Transverse colon (tissue), 4 donors: ENCODE results near the gene PARP6. TPM values are rescaled to one million over a fixed set of nuclear protein-coding genes. Genes with fewer than 3 reads are reported as not detected.

Source experiments
- DNase-seq: peaks from one replicate; pipeline ENCODE4 v3.0.0-alpha.2; 2019
- H3K27ac ChIP-seq, 4 donors: fragments of 200-600 bp; sonication (generic); 2 replicates each; pipeline ENCODE4 v1.5.1; 2016 to 2018; ENCODE audit warnings: inconsistent platforms in 4 of 4
- H3K27me3 ChIP-seq: fragments of 200-600 bp; sonication (generic); 2 replicates; pipeline ENCODE4 v1.5.1; 2017; ENCODE audit warnings: inconsistent platforms
- H3K36me3 ChIP-seq, 4 donors: fragments of 200-600 bp; sonication (generic); 2 replicates each; pipeline ENCODE4 v1.5.1; 2017 to 2019; ENCODE audit warnings: inconsistent platforms in 4 of 4
- H3K4me1 ChIP-seq, 4 donors: fragments of 200-600 bp; sonication (generic); 2 replicates each; pipeline ENCODE4 v1.5.1; 2017 to 2020; ENCODE audit warnings: inconsistent platforms in 4 of 4
- H3K4me3 ChIP-seq, 4 donors: fragments of 200-600 bp; sonication (generic); 1 replicate in 1 of 4; 2 replicates in 3 of 4; pipeline versions ENCODE4 v1.5.1 to v1.6.1; 2017 to 2019; ENCODE audit warnings: inconsistent platforms in 4 of 4
- H3K9me3 ChIP-seq, 2 donors: fragments of 200-600 bp; sonication (generic); 2 replicates each; pipeline ENCODE4 v1.5.1; 2017 to 2019; ENCODE audit warnings: inconsistent platforms in 2 of 2
- EP300 ChIP-seq: sonication (generic); formaldehyde crosslinking; IDR thresholded peaks from one replicate; pipeline ENCODE4 v1.6.1; 2017; ENCODE audit warnings: antibody characterized with exemption, low read depth
- POLR2A ChIP-seq: fragments of 450-650 bp; IDR thresholded peaks from one replicate; pipeline ENCODE4 v1.6.1; 2016; ENCODE audit warnings: antibody characterized with exemption, mild to moderate bottlenecking, moderate library complexity
- POLR2AphosphoS5 ChIP-seq, 3 donors: sonication (generic); formaldehyde crosslinking; IDR thresholded peaks; one replicate each; pipeline ENCODE4 v1.6.1; 2016; ENCODE audit warnings: antibody characterized with exemption in 3 of 3
- WGBS, 2 donors: methylation state at CpG; one replicate each; pipeline ENCODE4 v1.1.5; 2018; ENCODE audit warnings: low coverage in 1 of 2; 5-methylcytosine and 5-hydroxymethylcytosine counted together
- in situ Hi-C, 4 donors: fragments of 200-750 bp; cut with MboI; loops; one replicate each; pipeline versions ENCODE4 v1.15.0 to v1.15.1; 2017; ENCODE audit warnings: low sequenced_read_pairs in 3 of 4, low pct_ligation_motif_present in 1 of 4, low pct_unique_long_range_greater_than_20kb in 1 of 4
- intact Hi-C: fragments of 100-400 bp; cut with DNase I; formaldehyde crosslinking; loops from one replicate; pipeline ENCODE4 v1.15.1; 2023; ENCODE audit warnings: low total_unique reads
- total RNA-seq, 4 donors: library from RNA; depleted of rRNA; stranded (reverse); fragments of >200 nt; gene quantifications; one replicate each; pipeline ENCODE4 v1.1.0, GENCODE V29; 2016
- TF ChIP-seq, protein P1 (sequence below), 5 experiments: fragments of 200-600 bp in 3 of 5; fragments of 450-650 bp in 2 of 5; sonication (generic) in 3 of 5; IDR thresholded peaks; 1 replicate in 2 of 5; 2 replicates in 3 of 5; pipeline ENCODE4 v1.5.1; 2016 to 2017; ENCODE audit warnings: antibody characterized with exemption in 5 of 5, inconsistent platforms in 3 of 5, mild to moderate bottlenecking in 2 of 5, moderate library complexity in 1 of 5

The PARP6 gene
- total RNA-seq, 4 donors from 2014 or later: 44.1 to 152 (median 57.9) TPM

DNA sequence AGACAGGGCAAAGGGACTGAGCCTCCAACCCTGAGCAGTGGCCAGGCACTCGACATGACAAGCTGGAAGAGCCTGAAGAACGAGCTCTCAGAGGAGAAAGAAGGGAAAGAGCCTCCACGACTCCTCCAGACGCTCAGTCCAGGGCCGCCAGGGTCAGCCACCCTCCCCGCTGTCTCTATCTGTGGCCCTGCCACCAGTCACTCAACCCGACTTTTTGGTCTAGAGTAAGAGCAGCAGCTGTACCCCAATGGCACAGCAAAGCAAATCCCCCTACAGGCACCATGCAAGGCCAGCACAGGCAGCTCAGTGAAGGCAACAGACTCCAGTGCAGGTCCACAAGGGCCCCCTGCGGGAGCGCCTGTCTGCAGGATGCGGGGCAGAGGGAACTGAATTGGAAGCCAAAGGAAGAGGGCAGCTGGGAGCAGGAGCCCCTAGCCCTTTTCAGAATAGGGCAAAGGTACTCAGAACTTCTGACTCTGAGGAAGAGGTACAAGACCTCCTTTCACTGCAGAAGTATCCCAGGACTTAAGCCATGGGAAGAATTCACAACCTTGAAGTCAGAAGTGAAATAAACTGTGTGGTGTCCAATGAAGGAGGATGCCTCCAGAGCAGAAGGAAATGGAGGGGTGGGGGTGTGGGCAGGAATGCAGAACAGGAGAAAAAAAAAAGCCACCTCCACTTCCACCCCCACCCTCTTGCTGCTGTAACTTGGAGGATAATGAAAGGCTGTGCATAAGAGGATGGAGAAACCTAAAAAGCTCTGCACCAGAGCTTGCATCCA, 66.3 kb downstream of the PARP6 start:
- peaks cover 0 to 86% (median 44%) of the 10 kb centered on the region in 4 donors for H3K36me3 ChIP-seq
- no peaks in the 10 kb centered on the region for H3K9me3 ChIP-seq
- H3K27ac ChIP-seq: no peak overlapping the region
- H3K27me3 ChIP-seq: no peaks in the 10 kb centered on the region
- DNase-seq: no peak
- intact Hi-C loops (no loop called here), in situ Hi-C loops (loop anchor here in 1 of 4 donors (10.0 kb wide), 1 partner anchor 69 kb away; the partner anchor contains the start of gene PARP6)
- WGBS, 2 donors: 67 to 96% methylated on average over 1 to 10 of the region's 10 CpGs
- TF ChIP-seq, protein P1, sequence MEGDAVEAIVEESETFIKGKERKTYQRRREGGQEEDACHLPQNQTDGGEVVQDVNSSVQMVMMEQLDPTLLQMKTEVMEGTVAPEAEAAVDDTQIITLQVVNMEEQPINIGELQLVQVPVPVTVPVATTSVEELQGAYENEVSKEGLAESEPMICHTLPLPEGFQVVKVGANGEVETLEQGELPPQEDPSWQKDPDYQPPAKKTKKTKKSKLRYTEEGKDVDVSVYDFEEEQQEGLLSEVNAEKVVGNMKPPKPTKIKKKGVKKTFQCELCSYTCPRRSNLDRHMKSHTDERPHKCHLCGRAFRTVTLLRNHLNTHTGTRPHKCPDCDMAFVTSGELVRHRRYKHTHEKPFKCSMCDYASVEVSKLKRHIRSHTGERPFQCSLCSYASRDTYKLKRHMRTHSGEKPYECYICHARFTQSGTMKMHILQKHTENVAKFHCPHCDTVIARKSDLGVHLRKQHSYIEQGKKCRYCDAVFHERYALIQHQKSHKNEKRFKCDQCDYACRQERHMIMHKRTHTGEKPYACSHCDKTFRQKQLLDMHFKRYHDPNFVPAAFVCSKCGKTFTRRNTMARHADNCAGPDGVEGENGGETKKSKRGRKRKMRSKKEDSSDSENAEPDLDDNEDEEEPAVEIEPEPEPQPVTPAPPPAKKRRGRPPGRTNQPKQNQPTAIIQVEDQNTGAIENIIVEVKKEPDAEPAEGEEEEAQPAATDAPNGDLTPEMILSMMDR (IDR thresholded peaks at IDR 0.05): no peak
- TF ChIP-seq POLR2AphosphoS5 (IDR thresholded peaks at IDR 0.05): no peak
- no peak for TF ChIP-seq EP300
- no peak for TF ChIP-seq POLR2A
- H3K4me3 ChIP-seq: no peak overlapping the region
- peaks cover 0 to 7% (median 0%) of the 10 kb centered on the region in 4 donors for H3K4me1 ChIP-seq

DNA sequence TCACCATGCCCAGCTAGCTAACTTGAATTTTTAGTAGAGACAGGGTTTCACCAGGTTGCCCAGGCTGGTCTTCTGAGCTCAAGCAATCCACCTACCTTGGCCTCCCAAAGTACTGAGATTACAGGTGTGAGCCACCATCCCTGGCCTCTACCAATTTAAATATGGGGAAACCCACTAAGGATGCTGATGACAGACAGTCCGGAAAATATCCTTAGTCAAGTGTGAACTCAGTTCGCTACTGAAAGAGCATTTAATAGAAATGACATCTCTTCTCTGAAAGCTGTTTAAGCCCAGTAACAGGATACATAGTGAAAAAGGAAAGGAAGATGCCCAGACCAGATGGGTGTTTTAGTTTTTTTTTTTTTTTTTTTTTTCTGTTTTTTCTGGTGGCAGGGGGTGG, 67.1 kb downstream of the PARP6 start:
- Histone ChIP-seq H3K27ac (no peak overlapping the region), H3K27me3 (no peaks in the 10 kb centered on the region), H3K4me3 (no peak overlapping the region), H3K36me3 (peaks cover 0 to 84% (median 40%) of the 10 kb centered on the region in 4 donors), H3K9me3 (no peaks in the 10 kb centered on the region), H3K4me1 (peaks cover 0 to 7% (median 0%) of the 10 kb centered on the region in 4 donors)
- intact Hi-C loops (no loop called here), in situ Hi-C loops (loop anchor here in 1 of 4 donors (10.0 kb wide), 1 partner anchor 70 kb away; the partner anchor contains the start of gene PARP6)
- TF ChIP-seq POLR2A (no peak), EP300 (no peak), POLR2AphosphoS5 (IDR thresholded peaks at IDR 0.05) (no peak)
- TF ChIP-seq, protein P1 (IDR thresholded peaks at IDR 0.05): no peak
- 80% methylated on average over 2 of the region's 2 CpGs; no CpG with 5 or more reads in 1 of the 2 donors for WGBS, 2 donors
- DNase-seq: no peak

DNA sequence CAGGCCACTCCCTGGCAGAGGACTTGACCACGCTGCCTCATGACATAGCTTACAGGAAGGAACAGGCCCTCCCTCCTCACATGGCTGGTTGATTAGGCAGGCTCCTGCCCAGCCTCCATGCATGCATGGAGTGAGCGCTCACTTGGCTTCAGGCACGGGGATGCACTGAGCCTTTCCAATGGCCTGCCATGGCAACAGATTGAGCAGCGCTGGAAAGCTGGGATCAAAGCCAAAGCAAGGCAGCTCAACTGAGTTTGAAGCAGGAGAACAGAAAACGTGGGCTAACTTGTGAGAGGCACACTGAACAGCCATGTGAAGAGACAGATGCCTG, 68.9 kb downstream of the PARP6 start:
- intact Hi-C loops (no loop called here), in situ Hi-C loops (loop anchor here in 1 of 4 donors (10.0 kb wide), 1 partner anchor 71 kb away; the partner anchor contains the start of gene PARP6)
- Histone ChIP-seq H3K4me1 (peaks cover 0 to 13% (median 2%) of the 10 kb centered on the region in 4 donors), H3K27me3 (no peaks in the 10 kb centered on the region), H3K36me3 (peaks cover 0 to 77% (median 35%) of the 10 kb centered on the region in 4 donors), H3K4me3 (no peak overlapping the region), H3K9me3 (no peaks in the 10 kb centered on the region), H3K27ac (peak overlapping the region in 2 of 4 donors; percentile 19 to 31)
- no peak for TF ChIP-seq POLR2AphosphoS5 (IDR thresholded peaks at IDR 0.05)
- TF ChIP-seq POLR2A: no peak
- TF ChIP-seq, protein P1 (IDR thresholded peaks at IDR 0.05): no peak
- TF ChIP-seq EP300: no peak
- DNase-seq: no peak
- 20 to 61% methylated on average over 1 to 5 of the region's 5 CpGs for WGBS, 2 donors

DNA sequence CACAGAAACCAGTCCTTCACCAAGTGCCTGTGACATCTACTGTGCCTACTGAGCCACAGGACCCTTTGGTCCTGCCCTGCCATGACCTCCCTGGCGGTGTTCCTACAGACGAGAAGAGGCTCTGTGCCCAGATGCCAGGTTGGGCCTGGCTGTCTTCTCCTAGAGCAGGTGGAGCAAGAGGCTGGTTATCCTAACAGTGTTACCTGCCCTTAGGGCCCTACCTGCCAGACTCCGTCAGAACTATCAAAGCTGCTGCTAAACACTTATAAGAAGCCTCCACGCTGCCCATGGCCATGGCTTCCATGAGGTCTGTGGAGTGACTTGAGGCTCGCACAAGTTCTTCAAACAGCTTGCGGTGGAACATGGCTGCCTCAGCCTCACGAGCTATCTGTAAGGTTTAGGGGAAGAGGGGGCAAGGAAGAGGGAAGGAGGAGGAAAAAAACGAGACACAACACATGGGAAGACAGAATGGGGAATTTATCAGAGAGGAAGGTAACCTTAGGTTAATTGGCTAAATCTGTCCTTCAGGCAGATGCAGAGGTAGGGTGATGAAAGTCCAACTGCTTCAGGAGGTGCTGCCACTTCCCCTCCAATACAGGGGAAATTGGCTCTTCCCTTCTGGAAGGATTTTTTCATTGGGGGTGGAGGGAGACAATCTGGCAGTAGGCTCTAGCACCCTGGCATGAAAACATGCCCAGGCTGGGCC, 69.4 kb downstream of the PARP6 start:
- TF ChIP-seq EP300 (no peak), POLR2A (no peak)
- peak overlapping the region in 3 of 4 donors; percentile 8 to 31 (median 19) for H3K27ac ChIP-seq
- 85 to 91% methylated on average over 5 to 8 of the region's 8 CpGs for WGBS, 2 donors
- DNase-seq: no peak
- H3K9me3 ChIP-seq: no peaks in the 10 kb centered on the region
- peaks cover 0 to 72% (median 33%) of the 10 kb centered on the region in 4 donors for H3K36me3 ChIP-seq
- H3K4me3 ChIP-seq: no peak overlapping the region
- peaks cover under 1% of the 10 kb centered on the region for H3K27me3 ChIP-seq
- H3K4me1 ChIP-seq: peaks cover 0 to 13% (median 2%) of the 10 kb centered on the region in 4 donors
- in situ Hi-C loops: loop anchor here in 1 of 4 donors (10.0 kb wide), 1 partner anchor 72 kb away; the partner anchor contains the start of gene PARP6
- intact Hi-C loops: no loop called here
